Natural killer cell (primary cell): ENCODE data around the gene LMBR1. TPM values are rescaled to one million over a fixed set of nuclear protein-coding genes. Genes with fewer than 3 reads are reported as not detected.
"Not testable (repeated sequence)": the region's sequence is repeated elsewhere in the genome, so short reads cannot be mapped to it uniquely, and the experiment has no call there.

Experiments used
- ATAC-seq, 3 donors: fragments of 150-1000 bp in 2 of 3; fragments of 200-7000 bp in 1 of 3; cut with Tn5 transposase; 1 replicate in 1 of 3; 2 replicates in 2 of 3; pipeline ENCODE4 v1.10.0; 2021; ENCODE audit warnings: mild to moderate bottlenecking in 2 of 3, moderate library complexity in 2 of 3
- DNase-seq, 2 donors: peaks; one replicate each; pipeline versions ENCODE4 v3.0.0 to v3.0.0-alpha.2; 2013 to 2021; ENCODE audit warnings: mixed read lengths in 1 of 2
- H3K27ac ChIP-seq: one replicate; pipeline ENCODE4 v1.5.1; 2013; ENCODE audit warnings: mild to moderate bottlenecking, low read length
- H3K27me3 ChIP-seq: one replicate; pipeline ENCODE4 v1.6.1; 2013; ENCODE audit warnings: low read length; ENCODE audit not compliant: control insufficient read depth, insufficient read depth
- H3K36me3 ChIP-seq: one replicate; pipeline ENCODE4 v1.6.1; 2013; ENCODE audit warnings: low read length; ENCODE audit not compliant: control insufficient read depth, insufficient read depth
- H3K4me1 ChIP-seq: one replicate; pipeline ENCODE4 v1.6.1; 2013; ENCODE audit warnings: low read length; ENCODE audit not compliant: control insufficient read depth, insufficient read depth
- H3K4me3 ChIP-seq: one replicate; pipeline ENCODE4 v1.5.1; 2013; ENCODE audit warnings: low read length
- H3K9me3 ChIP-seq: one replicate; pipeline ENCODE4 v1.6.1; 2013; ENCODE audit warnings: low read length; ENCODE audit not compliant: control insufficient read depth, insufficient read depth
- H3K27ac Mint-ChIP-seq, 2 donors: one replicate each; pipeline ENCODE4 v1.8.0; 2022; ENCODE audit warnings: mild to moderate bottlenecking in 2 of 2, mixed read lengths in 2 of 2, moderate library complexity in 1 of 2
- H3K27me3 Mint-ChIP-seq, 2 donors: one replicate each; pipeline ENCODE4 v1.8.0; 2022; ENCODE audit warnings: low read depth in 2 of 2, mixed read lengths in 2 of 2
- H3K36me3 Mint-ChIP-seq: one replicate; pipeline ENCODE4 v1.8.0; 2022; ENCODE audit warnings: mixed read lengths
- H3K4me1 Mint-ChIP-seq, 2 donors: one replicate each; pipeline ENCODE4 v1.8.0; 2022; ENCODE audit warnings: mixed read lengths in 2 of 2
- H3K4me3 Mint-ChIP-seq: one replicate; pipeline ENCODE4 v1.8.0; 2022; ENCODE audit warnings: mild to moderate bottlenecking, moderate library complexity, mixed read lengths
- H3K9me3 Mint-ChIP-seq, 2 donors: one replicate each; pipeline ENCODE4 v1.8.0; 2022; ENCODE audit warnings: mixed read lengths in 2 of 2
- CTCF ChIP-seq: fragments of 200-600 bp; IDR thresholded peaks from one replicate; pipeline ENCODE4 v1.8.0; 2022; ENCODE audit warnings: antibody characterized with exemption
- WGBS: methylation state at CpG from one replicate; pipeline ENCODE4 v1.1.7; 2013; ENCODE audit warnings: missing lambda C conversion rate; ENCODE audit not compliant: insufficient coverage; 5-methylcytosine and 5-hydroxymethylcytosine counted together
- intact Hi-C: fragments of 100-400 bp; cut with micrococcal nuclease; formaldehyde crosslinking; loops from one replicate; pipeline ENCODE4 v1.14.2; 2022
- total RNA-seq, 4 donors: library from RNA; stranded (reverse); fragments of 120-200 nt in 1 of 4; gene quantifications; one replicate each; pipeline versions ENCODE4 v1.2.3 to v1.2.4, GENCODE V29; 2013 to 2022

Gene LMBR1
- total RNA-seq, 3 donors from 2014 or later (not counting 1 experiment from before 2014, with no cell fraction given), result 60.4 to 71.7 (median 66.1) TPM

- ATAC-seq, H3K36me3 ChIP-seq, H3K27ac ChIP-seq, H3K9me3 ChIP-seq, H3K4me3 Mint-ChIP-seq, H3K4me3 ChIP-seq, DNase-seq, H3K27ac Mint-ChIP-seq, intact Hi-C loops, H3K36me3 Mint-ChIP-seq, H3K9me3 Mint-ChIP-seq: not testable (repeated sequence)
- H3K4me1 ChIP-seq, result peaks cover 24% of the 10 kb centered on the region
- peaks cover 48% of the 10 kb centered on the region for H3K27me3 ChIP-seq
- Mint-ChIP-seq H3K27me3 (peaks cover 28 to 29% of the 10 kb centered on the region in 2 donors), H3K4me1 (peaks cover 11 to 18% of the 10 kb centered on the region in 2 donors)
- 88% methylated on average over 20 of the region's 24 CpGs for WGBS
These were observed 27.7 kb upstream of the LMBR1 start for GRCh38 chr7:156920487-156921373.

- ATAC-seq (no peak), DNase-seq (no peak)
- Histone ChIP-seq H3K9me3 (no peaks in the 10 kb centered on the region), H3K27me3 (peaks cover 53% of the 10 kb centered on the region), H3K4me3 (no peak overlapping the region), H3K4me1 (peaks cover 24% of the 10 kb centered on the region), H3K27ac (no peak overlapping the region), H3K36me3 (no peaks in the 10 kb centered on the region)
- Mint-ChIP-seq H3K27ac (no peak overlapping the region), H3K4me3 (no peak overlapping the region), H3K9me3 (no peaks in the 10 kb centered on the region), H3K4me1 (peaks cover 11 to 18% of the 10 kb centered on the region in 2 donors), H3K36me3 (no peaks in the 10 kb centered on the region), H3K27me3 (peaks cover 30 to 34% of the 10 kb centered on the region in 2 donors)
- intact Hi-C loops, result no loop called here
- 63% methylated on average over 5 of the region's 5 CpGs for WGBS
- no peak for TF ChIP-seq CTCF
These were observed 27.1 kb upstream of the LMBR1 start for GRCh38 chr7:156920076-156920475.

- peaks cover 30 to 35% of the 10 kb centered on the region in 2 donors for H3K27me3 Mint-ChIP-seq
- TF ChIP-seq CTCF, result no peak
- H3K9me3 Mint-ChIP-seq, result no peaks in the 10 kb centered on the region
- DNase-seq (no peak), ATAC-seq (no peak)
- H3K4me3 ChIP-seq, result no peak overlapping the region
- peaks cover 24% of the 10 kb centered on the region for H3K4me1 ChIP-seq
- 87% methylated on average over 19 of the region's 19 CpGs for WGBS
- no peak overlapping the region for H3K27ac Mint-ChIP-seq
- no peaks in the 10 kb centered on the region for H3K36me3 ChIP-seq
- H3K27me3 ChIP-seq, result peaks cover 49% of the 10 kb centered on the region
- no peak overlapping the region for H3K27ac ChIP-seq
- H3K4me1 Mint-ChIP-seq, result peaks cover 11 to 18% of the 10 kb centered on the region in 2 donors
- H3K9me3 ChIP-seq, result no peaks in the 10 kb centered on the region
- no peak overlapping the region for H3K4me3 Mint-ChIP-seq
- intact Hi-C loops, result no loop called here
- no peaks in the 10 kb centered on the region for H3K36me3 Mint-ChIP-seq
These were observed 26.2 kb upstream of the LMBR1 start for GRCh38 chr7:156919132-156919713.

GRCh38 chr7:156918635-156919034 is 25.7 kb upstream of the LMBR1 start:
- Mint-ChIP-seq H3K4me1 (peaks cover 11 to 18% of the 10 kb centered on the region in 2 donors), H3K9me3 (no peaks in the 10 kb centered on the region), H3K27ac (no peak overlapping the region), H3K4me3 (no peak overlapping the region), H3K36me3 (no peaks in the 10 kb centered on the region), H3K27me3 (peaks cover 32 to 34% of the 10 kb centered on the region in 2 donors)
- intact Hi-C loops, result no loop called here
- DNase-seq (no peak), ATAC-seq (no peak)
- peaks cover 44% of the 10 kb centered on the region for H3K27me3 ChIP-seq
- no peak overlapping the region for H3K27ac ChIP-seq
- H3K9me3 ChIP-seq, result no peaks in the 10 kb centered on the region
- peaks cover 21% of the 10 kb centered on the region for H3K4me1 ChIP-seq
- WGBS, result 57% methylated on average over 1 of the region's 1 CpG
- H3K4me3 ChIP-seq, result no peak overlapping the region
- no peak for TF ChIP-seq CTCF
- H3K36me3 ChIP-seq, result no peaks in the 10 kb centered on the region

- H3K27me3 ChIP-seq, result not testable (repeated sequence)
These were observed 16.7 kb upstream of the LMBR1 start for GRCh38 chr7:156909574-156910252.

More at GRCh38 chr7:156909574-156910252, 16.7 kb upstream of the LMBR1 start:
- H3K4me3 ChIP-seq, H3K9me3 Mint-ChIP-seq, H3K4me3 Mint-ChIP-seq, H3K27ac Mint-ChIP-seq, H3K4me1 ChIP-seq, H3K36me3 ChIP-seq, intact Hi-C loops, H3K36me3 Mint-ChIP-seq, H3K9me3 ChIP-seq, H3K27ac ChIP-seq, H3K4me1 Mint-ChIP-seq, ATAC-seq, DNase-seq: not testable (repeated sequence)
- H3K27me3 Mint-ChIP-seq, result peaks cover 9 to 19% of the 10 kb centered on the region in 2 donors
- no CpG with 5 or more reads among the region's 3 CpGs for WGBS
